ENCODE results near the gene CEBPE.

The CEBPE gene

DNA sequence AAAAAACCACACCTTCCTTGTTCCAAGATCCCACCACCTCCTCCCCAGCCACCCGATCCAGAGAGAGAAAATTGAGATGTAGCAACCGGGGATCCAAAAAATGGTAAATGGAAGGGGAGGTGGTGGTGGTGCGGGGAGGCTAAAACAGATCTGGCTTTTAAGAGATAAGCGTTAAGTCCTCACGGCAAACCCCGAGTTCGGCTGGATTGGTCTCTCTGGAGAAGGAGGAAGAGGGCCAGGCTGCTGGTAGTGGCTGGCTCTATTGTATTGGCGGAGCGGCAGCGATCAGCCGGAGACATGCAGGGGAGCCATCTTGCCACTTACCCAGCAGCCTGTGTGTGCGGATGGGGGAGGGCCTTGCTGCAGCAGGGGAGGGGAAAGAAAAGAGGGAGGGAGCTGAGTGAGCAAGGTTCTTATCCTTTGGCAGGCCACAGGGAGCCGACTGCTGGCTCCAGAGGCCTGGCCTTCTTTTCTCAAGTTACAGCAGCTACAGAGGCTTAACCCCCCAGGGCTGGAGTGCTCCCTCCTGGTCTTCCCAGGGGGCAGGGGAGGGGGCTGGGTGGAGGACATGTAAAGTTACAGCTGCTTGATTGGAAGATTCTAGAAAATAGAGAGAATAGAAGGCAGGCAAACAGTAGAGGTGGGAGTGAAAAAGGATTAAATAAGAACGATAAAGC lies 47.7 kb downstream of the CEBPE start:
- DNase-seq, result peak; percentile 78

GRCh38 chr14:23070262-23071129 lies 48.6 kb downstream of the CEBPE start:
- no peak for DNase-seq

DNA sequence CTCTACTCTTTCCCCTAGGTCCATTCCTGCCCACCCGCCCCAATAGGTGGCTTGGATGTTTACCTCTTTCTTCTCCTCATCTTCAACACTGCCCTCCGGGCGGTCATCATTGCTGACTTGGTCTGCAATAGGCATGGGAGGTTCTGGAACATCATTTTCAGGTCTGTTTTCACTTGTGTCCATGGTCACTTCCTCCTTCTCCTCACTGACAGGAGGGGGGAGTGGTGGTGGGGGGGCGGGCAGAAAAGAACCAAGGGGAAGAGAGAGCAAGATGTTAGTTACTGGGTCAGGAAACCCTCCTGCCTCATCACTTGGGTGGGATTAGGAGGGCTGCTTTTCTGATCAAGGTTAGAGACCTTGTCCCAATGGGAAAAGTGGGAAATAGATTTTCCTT lies 49.6 kb downstream of the CEBPE start:
- no peak for DNase-seq

- DNase-seq, result peak; percentile 63
These were observed 50.2 kb downstream of the CEBPE start for GRCh38 chr14:23068789-23069412.

GRCh38 chr14:23067847-23068788 lies 50.9 kb downstream of the CEBPE start:
- no peak for DNase-seq

Data from stimulated activated CD4-positive, alpha-beta T cell treated with anti-CD3 and anti-CD28 coated beads, Interleukin-4, amount 100 ng/mL, for 1 hour (primary cell).